PC-3 (cell line): ENCODE results near the gene FGB. TPM values are rescaled to one million over a fixed set of nuclear protein-coding genes. Genes with fewer than 3 reads are reported as not detected.

Source experiments
- ATAC-seq: fragments of 200-7000 bp; cut with Tn5 transposase; 2 replicates; pipeline ENCODE4 v1.9.1; 2020; ENCODE audit warnings: mild to moderate bottlenecking, moderate library complexity
- BruUV-seq: library from RNA; stranded (reverse); fragments of 400-500 nt; replicated peaks from 2 replicates; lab custom pipeline; 2021; lab: Mats Ljungman, UMichigan
- CTCF ChIA-PET: fragments of 300-600 bp; sonication (Branson Sonifier 250); formaldehyde crosslinking; loops from one replicate; lab custom pipeline; 2022; ENCODE audit warnings: antibody characterized with exemption; lab: Charles Lee
- POLR2A ChIA-PET: fragments of 300-600 bp; sonication (Branson Sonifier 250); formaldehyde crosslinking; loops from one replicate; lab custom pipeline; 2022; ENCODE audit warnings: antibody characterized with exemption; ENCODE audit not compliant: unreplicated experiment; lab: Charles Lee
- DNase-seq: peaks from one replicate; pipeline ENCODE4 v3.0.0-alpha.2; 2015
- H2AFZ ChIP-seq: fragments of 300-600 bp; sonication (generic); 2 replicates; pipeline ENCODE4 v1.6.0; 2016; ENCODE audit warnings: antibody characterized with exemption, low read length
- H3F3A ChIP-seq: fragments of 300-600 bp; sonication (generic); one replicate; pipeline ENCODE4 v1.6.0; 2017; ENCODE audit warnings: antibody characterized with exemption, low read length, control low read depth, mild to moderate bottlenecking; ENCODE audit not compliant: unreplicated experiment
- H3K27ac ChIP-seq: fragments of 300-600 bp; sonication (generic); 2 replicates; pipeline ENCODE4 v1.5.1; 2016; ENCODE audit warnings: mild to moderate bottlenecking, low read length
- H3K27me3 ChIP-seq: fragments of 300-600 bp; sonication (generic); 2 replicates; pipeline ENCODE4 v1.6.1; 2016; ENCODE audit warnings: low read length, mixed read lengths
- H3K36me3 ChIP-seq: fragments of 300-600 bp; sonication (generic); 2 replicates; pipeline ENCODE4 v1.6.1; 2016; ENCODE audit warnings: low read depth, mixed run types, low read length, mixed read lengths
- H3K4me1 ChIP-seq: fragments of 300-600 bp; sonication (generic); 2 replicates; pipeline ENCODE4 v1.5.1; 2016; ENCODE audit warnings: low read length; ENCODE audit not compliant: insufficient read depth
- H3K4me2 ChIP-seq: fragments of 300-600 bp; sonication (generic); 2 replicates; pipeline ENCODE4 v1.6.0; 2016; ENCODE audit warnings: low read length
- H3K4me3 ChIP-seq: fragments of 300-600 bp; sonication (generic); 2 replicates; pipeline ENCODE4 v1.5.1; 2016; ENCODE audit warnings: mild to moderate bottlenecking, low read length, mixed read lengths
- H3K79me2 ChIP-seq: fragments of 300-600 bp; sonication (generic); 2 replicates; pipeline ENCODE4 v1.6.1; 2017; ENCODE audit warnings: low read length, mixed read lengths
- H3K9ac ChIP-seq: fragments of 300-600 bp; sonication (generic); 2 replicates; pipeline ENCODE4 v1.6.0; 2016; ENCODE audit warnings: mild to moderate bottlenecking, low read length
- H3K9me2 ChIP-seq: fragments of 300-600 bp; sonication (generic); replicated peaks from 2 replicates; pipeline ENCODE4 v1.6.1; 2016; ENCODE audit warnings: mixed run types, low read length, mixed read lengths
- H3K9me3 ChIP-seq: fragments of 300-600 bp; sonication (generic); 2 replicates; pipeline ENCODE4 v1.6.1; 2016; ENCODE audit warnings: low read length, mixed read lengths
- H4K20me1 ChIP-seq: fragments of 300-600 bp; sonication (generic); 2 replicates; pipeline ENCODE4 v1.6.1; 2016; ENCODE audit warnings: low read length, mixed read lengths
- CTCF ChIP-seq: fragments of 300-600 bp; sonication (generic); conservative IDR thresholded peaks from 2 replicates; pipeline ENCODE4 v1.5.1; 2017; ENCODE audit warnings: antibody characterized with exemption, low read depth, mild to moderate bottlenecking, low read length
- EZH2 ChIP-seq: fragments of 300-600 bp; sonication (generic); IDR thresholded peaks from one replicate; pipeline ENCODE4 v1.6.1; 2017; ENCODE audit warnings: antibody characterized with exemption, mild to moderate bottlenecking, low read length; ENCODE audit not compliant: unreplicated experiment
- EZH2phosphoT487 ChIP-seq: fragments of 300-600 bp; sonication (generic); IDR thresholded peaks from 2 replicates; pipeline ENCODE4 v1.6.1; 2018; ENCODE audit warnings: mild to moderate bottlenecking, antibody characterized with exemption, low read length, borderline replicate concordance
- intact Hi-C: fragments of 100-400 bp; cut with micrococcal nuclease; formaldehyde crosslinking; loops from 2 replicates; pipeline ENCODE4 v1.9.0; 2023
- total RNA-seq: library from RNA; depleted of rRNA; stranded (reverse); fragments of >200 nt; gene quantifications from 2 replicates; pipeline ENCODE4 v1.2.3, GENCODE V29; 2014

The FGB gene
- total RNA-seq, 1 experiment from 2014 or later: 0.36 TPM

- ChIA-PET POLR2A (no interaction called here), CTCF (no interaction called here)
- H3K36me3 ChIP-seq: no peaks in the 10 kb centered on the region
- no peak for TF ChIP-seq EZH2phosphoT487
- no peak for TF ChIP-seq CTCF
- no peak for TF ChIP-seq EZH2
- no peaks in the 10 kb centered on the region for H3K4me1 ChIP-seq
- ATAC-seq (no peak), DNase-seq (peak; percentile 45)
- H3K9me2 ChIP-seq: no peaks in the 10 kb centered on the region
- no peaks in the 10 kb centered on the region for H4K20me1 ChIP-seq
- H3K27ac ChIP-seq: no peak overlapping the region
- H3F3A ChIP-seq: no peaks in the 10 kb centered on the region
- no peaks in the 10 kb centered on the region for H3K79me2 ChIP-seq
- no peaks in the 10 kb centered on the region for H3K9me3 ChIP-seq
- H3K27me3 ChIP-seq: no peaks in the 10 kb centered on the region
- H3K4me3 ChIP-seq: no peak overlapping the region
- intact Hi-C loops: no loop called here
- H2AFZ ChIP-seq: no peak overlapping the region
- no peak overlapping the region for H3K4me2 ChIP-seq
- no peak overlapping the region for H3K9ac ChIP-seq
- BruUV-seq: no TSS peak
These were observed 16.1 kb downstream of the FGB start for GRCh38 chr4:154578919-154579318.

DNA sequence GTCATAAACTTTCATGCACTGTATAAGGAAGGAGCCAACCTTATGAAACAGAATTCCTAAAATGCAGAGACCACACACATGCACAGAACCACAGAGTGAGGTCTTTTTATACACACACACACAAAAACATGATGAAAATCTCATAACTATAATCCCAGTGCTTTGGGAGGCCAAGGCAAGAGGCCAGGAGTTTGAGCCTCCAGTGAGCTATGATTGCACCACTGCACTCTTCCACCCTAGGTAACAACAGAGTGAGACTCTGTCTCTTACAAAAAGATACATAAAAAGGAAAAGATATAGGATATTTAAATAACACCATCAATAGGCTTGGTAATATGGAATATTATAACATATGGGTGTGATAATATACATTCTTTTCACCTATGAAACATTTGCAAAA lies 17.1 kb downstream of the FGB start:
- TF ChIP-seq EZH2 (no peak), EZH2phosphoT487 (no peak), CTCF (no peak)
- ChIA-PET CTCF (no interaction called here), POLR2A (no interaction called here)
- H4K20me1 ChIP-seq: no peaks in the 10 kb centered on the region
- H3K4me1 ChIP-seq: no peaks in the 10 kb centered on the region
- H3K4me2 ChIP-seq: no peak overlapping the region
- no peak overlapping the region for H3K4me3 ChIP-seq
- ATAC-seq: no peak
- DNase-seq: no peak
- no peak overlapping the region for H2AFZ ChIP-seq
- no peaks in the 10 kb centered on the region for H3K9me2 ChIP-seq
- H3F3A ChIP-seq: no peaks in the 10 kb centered on the region
- no peaks in the 10 kb centered on the region for H3K9me3 ChIP-seq
- H3K27me3 ChIP-seq: no peaks in the 10 kb centered on the region
- intact Hi-C loops: no loop called here
- H3K36me3 ChIP-seq: no peaks in the 10 kb centered on the region
- H3K79me2 ChIP-seq: no peaks in the 10 kb centered on the region
- H3K9ac ChIP-seq: no peak overlapping the region
- H3K27ac ChIP-seq: no peak overlapping the region
- BruUV-seq: no TSS peak

DNA sequence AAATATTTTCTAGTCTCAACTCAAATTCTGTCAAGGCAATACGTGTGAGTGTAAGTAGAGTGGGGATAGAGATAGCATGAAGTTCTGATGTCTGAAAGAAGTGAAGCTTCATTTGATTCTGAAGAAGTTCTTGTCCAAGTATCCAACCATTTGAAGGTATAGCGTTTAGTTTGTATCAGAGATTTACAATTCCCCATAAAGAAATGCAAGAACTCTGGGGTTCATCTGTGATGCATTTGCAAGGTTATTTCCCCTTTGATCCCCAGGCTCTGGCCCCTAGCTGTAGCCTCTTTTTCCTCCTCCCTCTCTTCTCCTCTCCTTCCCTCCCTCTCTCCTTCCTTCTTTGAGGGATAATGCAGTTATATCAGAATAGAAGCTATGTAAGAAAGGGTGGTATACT lies 19.9 kb downstream of the FGB start:
- H3K9me2 ChIP-seq: no peaks in the 10 kb centered on the region
- no peaks in the 10 kb centered on the region for H3K36me3 ChIP-seq
- H2AFZ ChIP-seq: no peak overlapping the region
- H3K79me2 ChIP-seq: no peaks in the 10 kb centered on the region
- H3K27ac ChIP-seq: no peak overlapping the region
- ChIA-PET CTCF (no interaction called here), POLR2A (no interaction called here)
- H3K27me3 ChIP-seq: no peaks in the 10 kb centered on the region
- H3K9ac ChIP-seq: no peak overlapping the region
- no peaks in the 10 kb centered on the region for H4K20me1 ChIP-seq
- BruUV-seq: no TSS peak
- no peak for ATAC-seq
- intact Hi-C loops: no loop called here
- TF ChIP-seq EZH2phosphoT487 (no peak), CTCF (no peak), EZH2 (no peak)
- H3K9me3 ChIP-seq: no peaks in the 10 kb centered on the region
- no peak overlapping the region for H3K4me3 ChIP-seq
- DNase-seq: no peak
- no peak overlapping the region for H3K4me2 ChIP-seq
- H3F3A ChIP-seq: no peaks in the 10 kb centered on the region
- no peaks in the 10 kb centered on the region for H3K4me1 ChIP-seq
